ES-I3 (cell line): ENCODE measurements around the gene PRKAG2.
"Not testable (repeated sequence)": the region's sequence is repeated elsewhere in the genome, so short reads cannot be mapped to it uniquely, and the experiment has no call there.

Source experiments
- H3K36me3 ChIP-seq: 2 replicates; pipeline ENCODE4 v1.6.1; 2013; ENCODE audit warnings: mild to moderate bottlenecking, low read length, control low read depth, moderate library complexity; ENCODE audit not compliant: insufficient read depth
- H3K4me1 ChIP-seq: 2 replicates; pipeline ENCODE4 v1.6.1; 2013; ENCODE audit warnings: mild to moderate bottlenecking, control low read depth, low read length; ENCODE audit not compliant: insufficient read depth
- H3K9ac ChIP-seq: 2 replicates; pipeline ENCODE4 v1.6.1; 2013; ENCODE audit warnings: low read depth, mild to moderate bottlenecking, low read length, moderate library complexity
- H3K9me3 ChIP-seq: 2 replicates; pipeline ENCODE4 v1.6.1; 2013; ENCODE audit warnings: mild to moderate bottlenecking, low read length, moderate library complexity; ENCODE audit not compliant: control insufficient read depth, insufficient read depth

Gene PRKAG2

DNA sequence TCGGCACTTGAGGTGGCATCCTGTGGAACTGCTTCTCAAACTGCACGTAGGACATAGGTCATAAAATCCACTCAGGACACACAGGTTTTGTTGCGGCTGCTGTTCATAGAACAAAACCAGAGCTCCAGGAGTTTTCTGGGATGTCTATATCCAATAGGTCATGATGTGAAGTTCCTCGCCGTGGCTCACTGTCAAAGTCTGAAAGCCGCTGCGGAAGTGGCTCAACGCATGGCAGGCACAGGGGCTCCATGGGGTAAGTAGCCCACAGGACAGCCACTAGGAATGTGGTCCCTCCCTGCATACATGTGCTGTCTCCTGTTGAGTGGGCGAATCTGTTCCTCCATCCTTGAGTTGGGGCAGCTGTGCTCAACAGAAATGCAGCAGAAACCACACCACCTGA, 72.2 kb downstream of the PRKAG2 start:
- Histone ChIP-seq H3K36me3 (no peaks in the 10 kb centered on the region), H3K9ac (no peak overlapping the region), H3K9me3 (no peaks in the 10 kb centered on the region), H3K4me1 (no peaks in the 10 kb centered on the region)

DNA sequence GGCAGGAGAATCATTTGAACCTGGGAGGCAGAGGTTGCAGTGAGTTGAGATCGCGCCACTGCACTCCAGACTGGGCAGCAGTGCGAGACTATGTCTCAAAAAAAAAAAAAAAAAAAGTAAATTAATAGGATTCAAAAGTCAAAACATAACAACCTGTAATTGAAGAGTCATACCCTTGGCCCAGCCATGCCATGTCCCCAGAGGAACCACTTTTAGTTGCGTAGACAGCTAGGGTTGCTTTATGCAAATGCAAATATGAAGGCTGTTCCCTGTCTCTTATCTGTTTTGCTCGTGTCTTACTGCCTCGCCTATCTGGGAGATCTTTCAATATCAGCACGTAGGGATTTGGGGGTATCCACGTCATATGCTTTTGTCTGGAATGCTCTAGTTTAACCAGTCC, 73.1 kb downstream of the PRKAG2 start:
- Histone ChIP-seq H3K36me3 (no peaks in the 10 kb centered on the region), H3K9me3 (no peaks in the 10 kb centered on the region), H3K9ac (no peak overlapping the region), H3K4me1 (no peaks in the 10 kb centered on the region)

DNA sequence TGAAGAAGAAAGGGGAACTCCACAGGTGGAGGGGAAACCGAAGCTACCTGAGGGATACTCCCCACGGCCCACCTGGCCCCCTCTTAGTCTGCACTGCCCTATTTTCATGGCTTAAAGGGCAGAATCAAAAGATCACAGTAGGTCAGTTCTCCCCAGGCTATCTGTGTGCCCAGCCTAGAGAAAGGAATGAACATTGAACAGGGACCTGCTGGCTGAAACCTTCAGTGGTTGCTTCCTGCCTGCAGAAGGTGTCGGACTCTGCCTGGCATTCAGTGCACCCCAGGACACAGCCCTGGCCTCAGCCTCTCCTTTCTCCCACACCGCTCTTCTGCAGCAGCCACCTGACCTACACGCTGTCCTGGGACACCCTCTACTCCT, 74.5 kb downstream of the PRKAG2 start:
- Histone ChIP-seq H3K36me3 (no peaks in the 10 kb centered on the region), H3K4me1 (no peaks in the 10 kb centered on the region), H3K9ac (no peak overlapping the region), H3K9me3 (no peaks in the 10 kb centered on the region)

DNA sequence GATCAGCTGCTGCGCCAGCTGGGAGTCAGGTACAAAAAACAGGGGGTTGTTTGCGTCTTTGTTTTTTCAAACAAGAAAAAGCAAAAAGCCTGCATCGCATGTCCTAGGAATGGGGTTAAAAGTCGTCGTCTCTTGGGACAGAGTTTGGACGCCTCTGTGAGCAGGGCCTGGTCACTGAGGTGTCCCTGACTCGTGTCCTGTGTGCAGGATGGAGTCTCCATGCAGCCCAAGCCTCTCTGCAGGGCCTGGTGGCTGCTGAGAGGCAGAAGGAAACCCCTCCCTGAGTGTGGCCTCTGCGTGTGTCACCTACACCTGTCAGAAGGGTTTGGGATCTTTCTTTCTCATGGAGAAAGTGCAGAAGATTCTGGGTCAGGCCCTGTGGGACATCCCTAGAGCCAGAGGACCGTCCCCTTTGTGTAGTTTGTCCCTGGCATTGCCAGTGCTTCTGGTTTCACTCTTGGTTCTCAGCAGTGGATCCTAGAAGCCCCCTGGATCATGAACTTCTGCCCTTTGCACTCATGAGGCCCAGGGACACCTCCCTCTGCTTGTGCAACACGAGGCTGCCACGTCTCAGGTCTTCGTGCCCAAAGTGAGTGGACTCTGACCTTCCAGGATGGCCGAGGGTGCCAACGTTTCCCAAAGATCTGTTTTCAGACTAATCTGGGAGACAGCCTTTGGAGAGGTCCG, 75.0 kb downstream of the PRKAG2 start:
- Histone ChIP-seq H3K36me3 (no peaks in the 10 kb centered on the region), H3K9me3 (no peaks in the 10 kb centered on the region), H3K4me1 (no peaks in the 10 kb centered on the region), H3K9ac (no peak overlapping the region)

DNA sequence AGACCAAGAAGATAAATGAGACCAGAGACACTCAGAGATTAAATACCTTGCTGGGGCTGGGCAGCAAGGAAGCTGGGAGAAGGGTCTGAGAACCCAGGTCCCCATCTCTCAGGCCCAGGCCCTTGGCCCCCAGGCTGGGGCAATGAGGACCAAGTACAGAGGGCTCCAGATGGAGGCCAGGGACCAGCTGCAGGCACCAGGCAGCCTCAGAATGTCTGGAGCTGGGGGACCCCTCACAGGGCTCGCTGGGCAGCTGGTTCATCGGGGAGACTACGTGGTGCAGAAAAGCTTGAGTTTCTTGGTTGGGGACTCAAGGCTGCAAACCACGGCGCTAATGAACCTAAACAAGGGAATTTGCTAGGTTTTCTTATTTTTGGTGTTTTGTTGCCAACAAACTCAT, 75.6 kb downstream of the PRKAG2 start:
- no peaks in the 10 kb centered on the region for H3K36me3 ChIP-seq
- peaks cover 2% of the 10 kb centered on the region; the same call in 1 of the 2 replicates for H3K4me1 ChIP-seq
- no peak overlapping the region for H3K9ac ChIP-seq
- no peaks in the 10 kb centered on the region for H3K9me3 ChIP-seq

DNA sequence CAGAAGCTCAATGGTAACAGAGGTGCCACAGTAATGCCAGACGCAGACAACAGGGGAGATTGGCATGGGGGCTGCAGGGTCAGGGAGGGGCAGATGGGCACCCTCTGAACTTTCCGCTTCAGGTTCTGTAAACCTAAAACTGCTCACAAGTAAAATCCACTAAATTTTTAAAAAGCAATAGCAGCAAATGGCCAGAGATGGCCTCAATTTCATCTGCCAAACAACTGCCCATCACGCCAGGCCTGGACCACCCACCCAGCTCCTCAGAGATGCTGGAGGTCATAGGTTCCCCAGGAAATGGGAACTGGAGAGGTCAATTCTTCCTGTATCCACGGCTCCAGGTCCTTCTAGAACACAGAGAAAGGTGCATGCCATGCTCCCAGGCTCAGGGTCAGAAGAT, 76.1 kb downstream of the PRKAG2 start:
- Histone ChIP-seq H3K36me3 (no peaks in the 10 kb centered on the region), H3K4me1 (peaks cover 5% of the 10 kb centered on the region; the same call in 1 of the 2 replicates), H3K9ac (no peak overlapping the region), H3K9me3 (no peaks in the 10 kb centered on the region)

DNA sequence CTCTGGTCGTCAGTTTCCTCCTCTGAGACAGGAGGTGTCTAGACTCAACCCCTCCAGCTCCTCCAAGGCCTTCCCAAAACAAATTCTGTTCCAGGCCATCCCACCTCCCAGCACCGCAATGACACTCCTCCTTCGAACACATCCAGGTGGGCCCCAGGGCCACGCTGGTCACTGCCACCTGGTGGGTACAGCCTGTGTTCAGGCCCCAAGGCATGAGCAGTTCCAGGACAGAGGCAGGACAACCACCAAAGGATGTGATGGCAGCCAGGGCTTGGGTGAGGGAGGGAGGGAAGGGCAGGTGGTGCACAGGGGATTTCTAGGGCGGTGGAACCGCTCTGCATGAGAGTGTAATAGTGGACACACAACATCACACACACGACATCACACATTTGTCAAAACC, 76.5 kb downstream of the PRKAG2 start:
- peaks cover 5% of the 10 kb centered on the region; the same call in 1 of the 2 replicates for H3K4me1 ChIP-seq
- H3K9ac ChIP-seq: no peak overlapping the region
- no peaks in the 10 kb centered on the region for H3K36me3 ChIP-seq
- H3K9me3 ChIP-seq: no peaks in the 10 kb centered on the region

DNA sequence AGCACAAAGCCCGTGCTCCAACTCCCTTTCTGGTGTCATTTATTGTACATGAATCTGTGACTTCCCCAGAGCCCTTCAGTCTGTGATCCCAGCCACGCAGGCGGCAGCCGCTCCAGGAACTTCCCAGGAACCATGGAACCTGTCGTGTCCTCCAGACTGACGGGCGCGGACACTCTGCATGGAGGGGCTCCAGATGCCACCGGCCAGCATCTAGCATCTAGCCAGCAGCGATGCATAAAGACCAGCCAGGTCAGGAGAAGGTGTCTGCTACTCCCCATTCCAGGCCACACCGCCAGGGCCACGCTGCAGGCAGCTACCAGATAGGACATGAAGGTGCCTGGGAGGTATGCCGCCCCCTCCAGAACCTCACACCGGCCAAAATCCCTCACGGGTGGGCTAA, 77.4 kb downstream of the PRKAG2 start:
- no peaks in the 10 kb centered on the region for H3K9me3 ChIP-seq
- H3K9ac ChIP-seq: no peak overlapping the region
- peaks cover 5% of the 10 kb centered on the region; the same call in 1 of the 2 replicates for H3K4me1 ChIP-seq
- H3K36me3 ChIP-seq: no peaks in the 10 kb centered on the region

DNA sequence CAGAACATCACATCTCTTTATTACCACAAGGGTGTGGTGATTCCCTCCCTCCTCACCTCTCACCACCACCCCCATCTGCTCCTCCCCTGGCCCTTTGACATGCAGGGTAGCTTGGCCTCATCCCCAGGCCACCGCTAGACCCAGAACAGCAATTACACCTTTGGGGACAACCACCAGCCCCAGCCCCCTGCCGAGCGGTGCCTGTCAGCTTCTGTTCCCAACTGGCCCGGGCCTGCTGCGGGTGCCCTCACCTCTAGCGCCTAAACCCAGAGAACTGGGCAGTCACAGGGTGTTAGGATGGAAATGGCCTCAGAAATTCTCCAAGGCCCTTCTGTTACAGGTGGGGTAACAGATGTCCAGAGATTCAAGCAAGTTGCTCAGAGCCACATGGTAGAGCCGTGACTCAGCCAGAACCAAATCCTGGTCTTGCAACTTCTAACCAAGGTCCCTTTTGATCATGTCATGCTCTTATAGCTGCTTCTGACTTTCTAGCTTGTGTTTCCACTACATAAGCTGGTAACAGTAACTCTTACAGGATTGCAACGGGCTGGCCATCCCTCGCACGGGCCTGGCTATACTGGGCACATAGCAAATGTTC, 78.0 kb downstream of the PRKAG2 start:
- Histone ChIP-seq H3K9me3 (no peaks in the 10 kb centered on the region), H3K9ac (no peak overlapping the region), H3K4me1 (peaks cover 5% of the 10 kb centered on the region; the same call in 1 of the 2 replicates)

DNA sequence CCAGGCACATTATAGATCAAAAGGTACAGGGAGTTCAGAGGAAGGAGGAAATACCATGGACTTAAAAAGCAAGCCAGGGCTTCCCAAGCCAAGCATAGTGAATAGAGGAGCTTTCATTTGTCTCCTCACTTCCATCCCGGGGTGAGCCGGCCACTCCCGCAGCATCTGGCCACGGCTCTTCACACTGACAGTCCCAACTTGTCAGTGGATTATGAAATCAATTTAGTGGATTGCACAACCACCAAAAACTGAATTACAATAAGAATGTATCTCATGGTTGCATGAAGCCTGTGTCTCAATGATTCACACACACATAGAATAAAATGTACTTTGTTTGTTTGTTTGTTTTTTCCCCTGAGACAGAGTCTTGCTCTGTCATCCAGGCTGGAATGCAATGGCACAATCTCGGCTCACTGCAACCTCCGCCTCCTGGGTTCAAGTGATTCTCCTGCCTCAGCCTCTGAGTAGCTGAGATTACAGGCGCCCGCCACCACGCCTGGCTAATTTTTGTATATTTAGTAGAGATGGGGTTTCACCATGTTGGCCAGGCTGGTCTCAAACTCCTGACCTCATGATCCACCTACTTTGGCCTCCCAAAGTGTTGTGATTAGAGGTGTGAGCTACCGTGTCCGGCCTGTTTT, 79.1 kb downstream of the PRKAG2 start:
- H3K4me1 ChIP-seq, H3K36me3 ChIP-seq, H3K9me3 ChIP-seq, H3K9ac ChIP-seq: not testable (repeated sequence)

More for the DNA sequence above, 78.0 kb downstream of the PRKAG2 start:
- no peaks in the 10 kb centered on the region for H3K36me3 ChIP-seq

DNA sequence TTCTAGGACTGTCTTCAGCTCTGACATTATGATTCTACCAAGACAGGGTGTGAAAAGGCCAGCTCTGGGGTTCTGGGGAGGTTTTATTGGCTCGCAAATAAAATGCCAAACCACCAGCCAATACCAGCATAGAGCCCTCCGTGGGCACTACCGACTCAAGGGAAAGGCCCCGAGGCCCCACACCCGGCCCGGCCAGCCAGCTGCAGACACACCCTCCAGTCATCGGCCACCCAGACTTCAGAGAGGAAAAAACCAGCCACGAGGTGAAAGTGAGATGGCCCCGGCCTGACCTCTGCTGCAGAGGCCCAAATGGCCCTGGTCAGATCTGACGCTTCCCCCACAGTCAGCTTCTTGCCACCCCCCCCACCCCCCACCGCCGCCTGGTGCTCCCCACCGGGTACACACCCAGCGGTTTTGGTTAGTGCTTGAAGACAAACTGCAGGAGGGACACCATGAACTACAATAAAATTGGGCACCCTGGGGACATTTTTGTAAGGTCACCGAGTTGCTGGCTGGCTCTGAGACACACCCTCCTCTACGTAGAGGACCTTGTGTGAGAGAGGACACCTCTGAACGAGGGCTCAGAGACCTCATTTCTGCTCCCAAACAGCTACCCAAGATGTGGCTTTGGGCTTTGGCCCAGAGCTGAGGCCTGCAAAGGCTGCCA, 79.9 kb downstream of the PRKAG2 start:
- H3K36me3 ChIP-seq: no peaks in the 10 kb centered on the region
- peaks cover 5% of the 10 kb centered on the region; the same call in 1 of the 2 replicates for H3K4me1 ChIP-seq
- H3K9me3 ChIP-seq: no peaks in the 10 kb centered on the region
- no peak overlapping the region for H3K9ac ChIP-seq

DNA sequence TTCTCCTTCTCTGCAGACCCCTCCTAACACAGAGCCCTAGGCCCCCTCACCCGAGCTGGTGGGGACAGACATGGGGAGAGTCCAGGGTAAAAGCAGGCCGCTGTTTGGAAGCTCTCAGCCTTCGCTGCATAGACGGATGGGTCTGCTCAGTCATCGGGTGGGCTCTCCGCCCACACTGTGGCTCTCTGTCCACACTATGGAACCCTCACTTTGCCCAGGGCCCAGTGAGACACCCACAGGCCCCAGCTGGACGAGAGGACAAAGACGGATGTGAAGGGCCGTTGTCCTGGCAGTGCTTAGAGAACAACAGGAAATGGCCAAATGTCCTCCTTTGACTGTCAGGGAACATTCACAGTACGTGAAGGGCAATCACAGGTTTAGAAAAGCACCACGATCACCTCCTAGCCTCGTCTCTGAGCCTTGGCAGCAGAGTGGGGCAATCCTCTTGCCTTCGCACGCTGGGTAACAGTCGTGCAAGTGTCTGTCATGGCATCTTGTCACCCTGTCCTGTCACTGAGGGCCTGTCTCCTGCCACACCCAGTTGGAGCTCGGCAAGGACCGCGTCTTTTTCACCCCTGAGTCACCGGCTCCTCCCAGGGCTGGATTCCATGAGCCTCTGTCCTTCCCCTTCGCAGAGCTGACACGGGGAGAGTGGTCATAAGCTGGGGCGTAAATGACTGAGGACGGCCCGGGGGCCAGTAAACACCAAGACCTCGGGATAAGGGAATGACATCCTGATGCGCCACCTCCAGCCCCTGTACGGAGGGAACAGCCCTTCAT, 80.6 kb downstream of the PRKAG2 start:
- peaks cover 5% of the 10 kb centered on the region; the same call in 1 of the 2 replicates for H3K4me1 ChIP-seq
- H3K9ac ChIP-seq: no peak overlapping the region
- H3K36me3 ChIP-seq: no peaks in the 10 kb centered on the region
- no peaks in the 10 kb centered on the region for H3K9me3 ChIP-seq

DNA sequence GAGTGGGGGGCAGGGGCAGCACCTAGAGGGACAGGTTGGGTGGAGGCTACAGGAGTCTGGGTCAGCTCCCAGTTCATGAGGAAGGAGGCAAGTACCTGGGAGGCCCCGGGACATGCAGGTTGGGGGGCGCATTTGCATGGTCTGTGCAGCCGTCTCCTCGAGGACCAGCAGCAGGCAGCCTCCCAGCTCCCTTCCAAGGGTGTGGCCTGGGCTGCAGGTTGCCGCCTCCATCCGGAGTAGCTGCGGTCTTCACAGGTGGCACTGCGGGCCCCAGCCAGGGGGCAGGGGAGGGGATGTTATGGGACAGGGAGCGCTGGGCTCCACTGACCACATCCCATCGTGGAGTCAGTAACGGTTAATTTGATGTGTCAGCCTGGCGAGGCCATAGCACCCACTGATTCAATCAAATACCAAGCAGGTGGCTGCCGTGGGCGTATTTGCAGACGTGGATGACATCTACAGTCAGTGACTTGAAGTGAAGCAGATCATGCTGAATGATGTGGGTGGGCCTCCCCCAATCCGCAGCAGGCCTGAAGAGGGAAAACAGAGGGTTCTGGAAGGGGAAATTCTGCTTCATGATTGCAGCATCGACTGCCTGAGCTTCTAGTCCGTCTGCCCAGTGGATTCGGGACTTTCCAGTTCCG, 81.6 kb downstream of the PRKAG2 start:
- no peaks in the 10 kb centered on the region for H3K36me3 ChIP-seq
- H3K9me3 ChIP-seq: no peaks in the 10 kb centered on the region
- peaks cover 5% of the 10 kb centered on the region; the same call in 1 of the 2 replicates for H3K4me1 ChIP-seq
- H3K9ac ChIP-seq: no peak overlapping the region
